Measurements from ENCODE around the gene TMCC2. TPM values are rescaled to one million over a fixed set of nuclear protein-coding genes. Genes with fewer than 3 reads are reported as not detected.
A peak's percentile ranks its signal among the peaks of the same experiment; 100 is the strongest.

Gene TMCC2
- total and polyA plus RNA-seq, 10 donors, result 0.74 to 146 (median 7.7) TPM

GRCh38 chr1:205243350-205244191 lies 15.8 kb downstream of the TMCC2 start:
- H3K4me1 ChIP-seq, result peaks cover 0 to 2% (median 0%) of the 10 kb centered on the region in 6 donors
- H3K9me3 ChIP-seq, result no peaks in the 10 kb centered on the region
- TF ChIP-seq CTCF (IDR thresholded peaks at IDR 0.05 in 8 of 11, conservative IDR thresholded peaks at IDR 0.05 in 3 of 11) (no peak), POLR2A (IDR thresholded peaks at IDR 0.05) (no peak), POLR2AphosphoS5 (IDR thresholded peaks at IDR 0.05) (no peak)
- DNase-seq, result peak; percentile 56
- H3K4me3 ChIP-seq, result no peak overlapping the region
- H3K27me3 ChIP-seq (replicated peaks in 1 of 7), result no peaks in the 10 kb centered on the region
- intact Hi-C loops (cut with DNase I; ENCODE audit: low total_unique reads), result no loop called here
- H3K36me3 ChIP-seq, result peaks cover 0 to 9% (median 3%) of the 10 kb centered on the region in 6 donors
- WGBS, 5 donors, result 85 to 89% (median 86%) methylated on average over 8 of the region's 8 CpGs
- H3K27ac ChIP-seq, result no peak overlapping the region

- Histone ChIP-seq H3K9me3 (no peaks in the 10 kb centered on the region), H3K4me3 (no peak overlapping the region), H3K27me3 (replicated peaks in 1 of 7) (no peaks in the 10 kb centered on the region), H3K27ac (no peak overlapping the region), H3K4me1 (peaks cover 0 to 6% (median 2%) of the 10 kb centered on the region in 6 donors), H3K36me3 (peaks cover 0 to 9% (median 3%) of the 10 kb centered on the region in 6 donors)
- TF ChIP-seq CTCF (IDR thresholded peaks at IDR 0.05 in 8 of 11, conservative IDR thresholded peaks at IDR 0.05 in 3 of 11), result no peak
- TF ChIP-seq POLR2A (IDR thresholded peaks at IDR 0.05), result no peak
- TF ChIP-seq POLR2AphosphoS5 (IDR thresholded peaks at IDR 0.05), result no peak
- 75 to 89% (median 85%) methylated on average over 4 of the region's 4 CpGs for WGBS, 5 donors
- DNase-seq, result no peak
- intact Hi-C loops (cut with DNase I; ENCODE audit: low total_unique reads), result no loop called here
These were observed 16.6 kb downstream of the TMCC2 start for GRCh38 chr1:205244384-205244783.

GRCh38 chr1:205245096-205245495 lies 17.4 kb downstream of the TMCC2 start:
- H3K4me1 ChIP-seq, result peaks cover 0 to 11% (median 6%) of the 10 kb centered on the region in 6 donors
- H3K9me3 ChIP-seq, result no peaks in the 10 kb centered on the region
- 83 to 97% (median 88%) methylated on average over 7 of the region's 7 CpGs for WGBS, 5 donors
- no peak overlapping the region for H3K4me3 ChIP-seq
- H3K36me3 ChIP-seq, result peaks cover 0 to 9% (median 3%) of the 10 kb centered on the region in 6 donors
- TF ChIP-seq POLR2AphosphoS5 (IDR thresholded peaks at IDR 0.05) (no peak), CTCF (IDR thresholded peaks at IDR 0.05 in 8 of 11, conservative IDR thresholded peaks at IDR 0.05 in 3 of 11) (no peak), POLR2A (IDR thresholded peaks at IDR 0.05) (no peak)
- H3K27ac ChIP-seq, result no peak overlapping the region
- intact Hi-C loops (cut with DNase I; ENCODE audit: low total_unique reads), result no loop called here
- DNase-seq, result peak; percentile 33
- no peaks in the 10 kb centered on the region for H3K27me3 ChIP-seq (replicated peaks in 1 of 7)

DNA sequence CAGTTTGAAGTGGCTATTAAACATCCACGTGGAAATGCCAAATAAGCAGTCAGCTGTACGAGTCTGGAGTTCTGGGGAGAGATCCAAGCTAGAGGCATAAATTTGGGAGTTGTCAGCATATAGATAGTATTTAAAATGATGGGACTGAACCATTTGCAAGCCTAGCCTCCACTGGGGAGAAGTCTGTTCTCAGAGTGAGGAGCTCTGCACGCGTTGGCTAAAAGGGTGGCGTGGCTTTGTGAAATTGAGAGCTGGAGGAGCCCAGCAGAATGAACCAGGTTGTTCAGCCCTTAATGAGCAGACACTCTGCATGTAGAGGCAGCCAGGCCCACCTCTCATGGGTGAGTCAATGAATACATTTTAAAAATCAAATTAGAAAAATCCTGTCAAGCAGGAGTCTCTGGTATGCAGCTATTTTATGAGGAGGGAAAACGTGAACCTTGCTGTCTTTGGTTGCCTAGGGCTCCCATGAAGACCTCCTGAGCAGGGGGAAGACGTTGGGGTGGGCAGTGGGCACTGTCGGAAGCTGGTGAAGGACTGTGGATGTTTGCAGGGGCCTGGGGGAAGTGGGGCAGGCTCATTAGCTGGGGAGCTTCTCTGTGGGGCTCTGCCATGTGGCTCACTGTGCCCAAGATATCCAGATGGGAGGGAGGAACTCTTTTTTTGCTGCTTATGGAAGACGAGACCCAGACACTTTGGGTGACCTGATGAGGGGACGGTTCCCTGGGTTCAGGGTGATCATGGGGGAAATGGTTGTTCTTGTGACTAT lies 18.8 kb downstream of the TMCC2 start:
- H3K4me3 ChIP-seq, result no peak overlapping the region
- DNase-seq, result peak; percentile 41
- peaks cover 0 to 11% (median 6%) of the 10 kb centered on the region in 6 donors for H3K4me1 ChIP-seq
- H3K9me3 ChIP-seq, result no peaks in the 10 kb centered on the region
- no peaks in the 10 kb centered on the region for H3K27me3 ChIP-seq (replicated peaks in 1 of 7)
- 85 to 89% (median 87%) methylated on average over 10 of the region's 10 CpGs for WGBS, 5 donors
- TF ChIP-seq CTCF (IDR thresholded peaks at IDR 0.05 in 8 of 11, conservative IDR thresholded peaks at IDR 0.05 in 3 of 11) (no peak), POLR2AphosphoS5 (IDR thresholded peaks at IDR 0.05) (no peak), POLR2A (IDR thresholded peaks at IDR 0.05) (no peak)
- H3K36me3 ChIP-seq, result peaks cover 0 to 6% (median 2%) of the 10 kb centered on the region in 6 donors
- intact Hi-C loops (cut with DNase I; ENCODE audit: low total_unique reads), result no loop called here
- no peak overlapping the region for H3K27ac ChIP-seq

Data from spleen (tissue), 11 donors.